NCI-H526 treated with DMSO at 0.1 percent for 48 hours (cell line): ENCODE results near the gene OSER1.
"Not testable (repeated sequence)": the region's sequence is repeated elsewhere in the genome, so short reads cannot be mapped to it uniquely, and the experiment has no call there.

ENCODE experiments used
- DNase-seq: peaks from one replicate; lab custom pipeline; 2025; lab: John Stamatoyannopoulos, UW

Gene OSER1

DNA sequence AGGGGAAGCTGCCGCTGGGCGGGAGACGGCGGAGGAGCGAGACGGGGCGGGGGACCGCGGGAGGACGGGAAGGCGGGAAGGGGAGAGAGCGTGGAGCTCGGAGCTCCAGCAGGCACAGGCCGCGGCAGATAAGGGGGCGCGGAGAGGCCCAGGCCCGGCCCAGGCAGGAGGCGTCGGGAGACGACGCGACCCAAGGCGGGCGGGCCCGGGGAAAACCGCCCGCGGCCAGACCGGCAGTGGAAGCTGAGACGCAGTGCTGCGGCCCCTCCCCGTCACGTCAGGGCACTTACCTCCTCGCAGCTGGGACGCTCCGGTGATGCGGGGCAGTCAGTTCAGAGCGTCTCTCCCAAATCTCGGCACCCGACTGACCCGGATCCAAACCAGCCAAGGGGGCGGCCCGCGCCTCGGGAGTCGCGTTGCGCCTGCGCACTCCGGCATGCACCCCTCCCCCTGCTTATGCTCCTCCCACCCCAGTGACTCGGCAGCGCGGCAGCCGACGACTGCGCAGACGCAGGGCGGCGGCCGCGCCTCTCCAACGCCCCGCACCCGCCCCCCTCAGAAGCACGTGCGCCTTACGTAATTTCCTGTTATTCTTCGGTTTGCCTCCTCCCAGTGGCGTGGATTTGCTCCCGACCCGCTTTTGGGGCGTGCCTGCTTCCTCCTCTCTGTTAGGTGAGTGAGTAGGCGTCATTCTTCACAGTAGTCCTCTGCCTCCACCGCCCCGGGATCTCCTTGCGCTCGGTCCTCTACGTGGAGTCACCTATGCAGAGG lies at the start of gene OSER1:
TSS of gene OSER1 (minus strand) at position 366 of the 771 bp plus-strand sequence. CDS start 3,814 bp downstream, outside the sequence.
- DNase-seq: peak; percentile 98

DNA sequence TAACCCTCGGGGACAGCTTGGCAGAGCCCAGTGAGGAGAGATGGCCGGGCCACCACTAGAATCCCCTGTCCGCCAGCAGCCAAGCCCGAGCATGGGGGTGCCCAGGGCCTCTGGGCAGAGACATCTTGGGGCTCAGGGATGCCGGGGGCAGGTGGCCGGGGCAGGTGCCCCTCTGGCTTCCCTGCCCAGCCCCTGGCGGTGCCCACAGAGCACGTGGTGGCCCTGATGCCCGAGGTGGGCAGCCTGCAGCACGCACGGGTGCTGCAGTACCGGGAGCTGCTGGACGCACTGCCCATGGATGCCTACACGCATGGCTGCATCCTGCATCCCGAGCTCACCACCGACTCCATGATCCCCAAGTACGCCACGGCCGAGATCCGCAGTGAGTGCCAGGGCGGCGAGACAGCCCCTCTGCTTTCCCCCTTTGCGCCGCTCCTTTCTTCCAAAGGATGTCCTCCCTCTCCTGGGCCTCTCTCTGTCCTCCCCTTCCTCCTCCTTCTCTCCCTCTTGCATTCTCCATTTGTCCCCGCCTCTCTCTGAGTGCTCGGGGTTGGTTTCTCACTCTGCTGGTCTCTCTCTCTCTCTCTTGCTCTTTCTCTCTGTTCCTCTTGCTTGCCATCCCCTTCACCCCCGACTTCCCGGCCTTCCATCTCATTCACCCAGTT lies 47.8 kb upstream of the OSER1 start:
- DNase-seq: no peak

DNA sequence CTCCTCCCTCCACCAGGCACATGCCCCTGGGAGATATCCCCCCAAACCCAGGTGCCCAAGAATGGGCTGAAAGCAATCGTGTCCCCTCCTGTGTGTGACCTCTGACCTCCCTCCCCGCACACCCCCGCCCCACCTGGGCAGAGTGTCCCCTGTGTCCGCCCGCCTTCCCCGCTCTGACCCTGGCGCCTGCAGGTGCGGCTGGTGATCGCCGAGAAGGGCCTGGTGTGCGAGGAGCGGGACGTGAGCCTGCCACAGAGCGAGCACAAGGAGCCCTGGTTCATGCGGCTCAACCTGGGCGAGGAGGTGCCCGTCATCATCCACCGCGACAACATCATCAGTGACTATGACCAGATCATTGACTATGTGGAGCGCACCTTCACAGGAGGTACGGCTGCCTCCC lies 46.4 kb upstream of the OSER1 start:
- DNase-seq: no peak

DNA sequence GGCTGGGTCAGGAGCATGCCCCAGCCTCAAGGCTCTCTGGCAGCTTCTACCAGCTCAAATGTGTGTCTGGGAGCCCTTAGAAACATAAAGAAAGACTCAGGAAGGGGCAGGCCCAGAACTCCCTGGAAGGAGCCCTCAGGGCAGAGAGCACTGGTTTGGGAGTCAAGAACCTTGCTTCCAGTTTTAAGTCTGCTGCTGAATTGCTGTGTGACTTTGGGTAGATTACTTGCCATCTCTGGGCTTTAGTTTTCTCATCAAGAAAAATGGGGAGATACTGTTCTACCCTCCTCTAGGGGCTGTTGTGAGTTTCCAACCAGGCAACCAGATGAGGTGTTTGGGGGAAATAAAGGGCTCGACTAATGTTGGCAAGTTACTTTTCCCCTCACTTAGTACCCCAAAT lies 45.4 kb upstream of the OSER1 start:
- DNase-seq: no peak

DNA sequence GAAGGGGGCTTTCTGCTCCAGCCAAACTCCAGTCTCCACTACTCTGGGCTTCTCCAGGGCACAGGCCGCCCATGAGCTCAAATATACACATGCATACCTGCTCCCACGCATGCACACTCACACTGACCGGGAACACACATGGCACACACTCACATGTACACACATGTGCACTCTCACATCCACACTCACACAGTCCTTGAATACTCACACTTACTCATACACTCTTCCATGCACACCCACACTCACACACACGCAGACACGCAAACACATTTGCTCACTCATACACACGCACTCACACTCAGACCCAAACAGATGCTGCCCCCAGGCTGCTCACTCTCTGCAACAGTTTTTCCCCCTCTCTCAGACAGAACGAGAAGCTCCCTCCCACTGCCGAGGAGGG lies 43.5 kb upstream of the OSER1 start:
- DNase-seq: no peak

DNA sequence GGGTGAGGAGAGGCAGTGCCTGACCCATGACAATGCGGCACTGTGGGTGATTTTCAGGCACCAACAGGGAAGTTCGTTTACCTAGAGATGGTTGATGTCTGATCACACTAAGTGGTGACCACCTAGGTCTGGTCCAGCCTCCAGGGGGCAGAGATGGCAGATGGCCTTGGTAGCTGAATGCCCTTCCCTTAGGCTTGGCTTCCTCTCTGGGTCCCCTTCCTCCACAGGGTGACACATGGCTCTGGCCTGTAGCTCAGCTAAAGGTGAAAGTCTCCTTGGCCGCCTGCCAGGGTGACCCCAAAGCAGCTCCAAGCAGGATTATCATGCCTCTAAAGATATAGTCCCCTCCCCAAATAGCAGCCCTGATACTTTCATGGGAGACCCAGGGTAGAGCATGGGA lies 43.0 kb upstream of the OSER1 start:
- no peak for DNase-seq

DNA sequence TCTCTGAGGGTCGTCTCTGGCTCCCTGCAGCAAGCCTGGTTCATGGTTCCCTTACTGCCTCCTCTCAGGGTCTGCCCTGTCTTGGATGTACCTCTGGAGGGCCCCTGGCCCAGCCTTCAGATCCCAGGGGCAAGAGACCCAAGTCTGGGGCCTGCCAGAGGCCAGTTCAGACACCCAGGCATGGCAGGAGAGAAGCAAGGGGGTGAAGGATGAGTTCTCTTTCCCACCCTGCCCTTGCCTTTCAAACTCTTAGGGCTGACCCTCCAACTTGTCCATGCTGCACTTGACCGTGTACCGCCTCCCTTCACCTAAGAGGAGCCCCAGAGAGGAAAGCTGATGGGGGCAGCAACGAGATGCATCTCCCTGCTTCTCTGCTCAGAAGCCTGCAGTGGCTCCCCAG lies 40.7 kb upstream of the OSER1 start:
- no peak for DNase-seq

DNA sequence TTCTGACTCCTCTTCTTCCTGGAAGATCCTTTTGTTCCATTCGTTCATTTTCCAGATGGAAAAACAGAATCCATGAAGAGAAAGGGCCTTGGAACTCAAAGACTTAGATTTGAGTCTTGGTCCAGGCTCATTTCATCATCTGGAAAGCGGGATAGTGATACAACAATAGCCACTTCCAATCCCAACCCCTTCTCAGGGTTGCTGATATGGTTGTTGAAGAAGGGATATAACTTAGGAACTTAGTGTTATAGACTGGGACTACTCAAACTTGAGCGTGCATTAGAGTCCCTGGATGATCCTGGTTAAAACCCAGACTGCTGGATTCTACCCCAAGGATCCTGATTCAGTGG lies 37.8 kb upstream of the OSER1 start:
- DNase-seq: no peak

DNA sequence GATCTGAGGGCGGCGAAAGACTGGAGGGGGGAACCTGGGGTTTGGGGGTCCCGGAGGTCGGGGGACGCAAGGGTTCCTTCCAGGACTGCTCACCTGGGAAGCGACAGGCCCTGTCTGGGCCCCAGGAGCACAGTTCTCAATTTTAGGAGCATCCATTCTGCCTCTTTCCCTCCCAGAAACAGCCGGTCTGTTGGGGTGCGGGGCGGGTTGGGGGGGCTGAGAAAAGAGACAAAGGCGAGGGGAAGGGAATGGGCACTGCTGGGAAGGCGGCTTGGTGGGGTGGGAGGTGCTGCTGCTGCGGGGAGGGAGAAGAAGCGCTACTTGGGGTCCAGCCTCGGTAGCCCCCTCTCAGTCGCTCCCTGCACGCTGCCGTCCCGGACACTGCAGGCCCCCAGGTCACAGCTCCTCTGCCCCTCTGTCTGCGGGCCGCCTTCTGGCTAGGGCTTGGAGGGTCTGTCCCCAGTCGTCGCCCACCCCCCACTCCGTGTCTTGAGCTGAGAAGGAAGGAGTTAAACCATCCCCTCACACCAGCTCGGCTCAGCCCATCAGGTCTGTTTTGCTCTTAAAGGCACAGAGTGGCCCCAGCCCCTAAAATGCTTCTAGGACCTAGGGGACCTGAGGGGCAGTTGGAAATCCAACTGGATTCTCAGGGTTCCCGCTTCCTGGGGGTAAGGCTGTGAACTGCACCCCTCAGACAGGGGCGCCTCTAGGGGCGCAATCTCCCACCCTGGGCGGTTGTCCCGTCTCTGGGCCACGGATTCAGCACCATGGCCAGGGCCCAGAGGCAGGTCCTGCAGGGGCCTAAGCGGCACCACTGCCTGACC lies 37.2 kb upstream of the OSER1 start:
- DNase-seq: no peak

DNA sequence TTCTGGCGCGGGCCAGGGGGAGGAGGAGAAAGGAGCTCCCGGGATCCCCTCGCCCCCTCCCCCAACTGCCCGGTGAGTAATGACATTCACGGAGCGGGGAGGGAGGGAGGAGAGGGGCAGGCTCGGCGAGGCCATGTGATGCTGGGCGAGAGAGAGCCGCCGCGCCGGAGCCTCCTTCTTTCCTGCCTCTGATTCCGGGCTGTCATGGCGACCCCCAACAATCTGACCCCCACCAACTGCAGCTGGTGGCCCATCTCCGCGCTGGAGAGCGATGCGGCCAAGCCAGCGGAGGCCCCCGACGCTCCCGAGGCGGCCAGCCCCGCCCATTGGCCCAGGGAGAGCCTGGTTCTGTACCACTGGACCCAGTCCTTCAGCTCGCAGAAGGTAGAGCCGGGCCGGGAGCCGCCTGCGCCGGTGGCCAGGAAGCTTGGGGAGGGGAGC lies 36.6 kb upstream of the OSER1 start, which contains the start of gene GDAP1L1:
TSS of gene GDAP1L1 (plus strand) at position 178 of the 441 bp plus-strand sequence. CDS start at position 205, 27 bp downstream.
- DNase-seq: peak; percentile 40

DNA sequence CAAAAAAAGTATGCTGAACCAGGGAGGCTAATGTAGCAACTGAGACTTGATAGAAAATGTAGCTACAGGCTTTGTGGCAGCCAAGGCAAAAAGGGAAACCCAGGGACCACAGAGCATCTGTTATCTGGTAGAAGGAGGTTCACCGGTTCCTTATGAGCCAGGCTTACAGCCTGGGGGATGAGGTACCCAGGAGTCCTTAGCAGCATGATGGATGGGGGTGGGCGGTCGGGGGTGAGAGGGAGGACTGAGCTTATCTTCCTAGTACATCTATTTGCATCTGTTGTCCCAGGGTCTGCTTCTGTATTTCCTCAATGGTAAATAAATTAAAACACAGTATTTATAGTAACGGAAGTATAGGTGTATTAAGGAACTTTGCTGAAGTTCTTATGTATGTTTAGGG lies 35.4 kb upstream of the OSER1 start:
- no peak for DNase-seq

DNA sequence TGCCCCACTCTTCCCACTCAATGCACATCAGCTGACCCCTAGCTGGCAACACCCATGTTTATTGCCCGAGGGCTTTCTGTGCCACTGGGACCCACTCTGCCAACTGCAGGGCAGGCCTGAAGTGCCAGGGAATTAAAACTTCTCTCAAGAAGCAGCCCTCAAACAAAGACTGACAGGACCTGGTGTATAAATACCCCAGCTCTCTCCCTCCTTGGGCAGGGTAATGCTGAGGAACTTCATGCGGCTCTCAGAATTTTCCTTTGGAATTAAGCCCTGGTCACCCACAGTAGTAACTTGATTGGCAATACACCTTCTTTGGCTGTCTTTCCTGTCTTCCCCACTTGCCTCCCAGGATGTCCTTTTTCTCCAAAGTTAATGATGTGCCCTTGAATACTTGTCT lies 31.2 kb upstream of the OSER1 start:
- no peak for DNase-seq

DNA sequence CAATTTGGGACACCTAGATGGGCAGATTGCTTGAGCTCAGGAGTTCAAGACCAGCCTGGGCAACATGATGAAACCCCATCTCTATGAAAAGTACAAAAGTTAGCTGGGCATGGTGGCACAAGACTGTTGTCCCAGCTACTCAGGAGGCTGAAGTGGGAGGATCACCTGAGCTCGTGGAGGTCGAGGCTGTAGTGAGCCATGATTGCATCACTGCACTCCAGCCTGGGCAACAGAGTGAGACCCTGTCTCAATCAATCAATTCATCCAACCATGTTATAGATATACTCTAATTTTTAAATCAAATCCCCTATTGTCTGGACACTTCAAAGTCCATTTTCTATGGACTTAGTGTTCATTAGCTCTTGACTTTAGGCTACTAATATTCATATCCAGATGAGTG lies 26.3 kb upstream of the OSER1 start:
- DNase-seq: not testable (repeated sequence)

DNA sequence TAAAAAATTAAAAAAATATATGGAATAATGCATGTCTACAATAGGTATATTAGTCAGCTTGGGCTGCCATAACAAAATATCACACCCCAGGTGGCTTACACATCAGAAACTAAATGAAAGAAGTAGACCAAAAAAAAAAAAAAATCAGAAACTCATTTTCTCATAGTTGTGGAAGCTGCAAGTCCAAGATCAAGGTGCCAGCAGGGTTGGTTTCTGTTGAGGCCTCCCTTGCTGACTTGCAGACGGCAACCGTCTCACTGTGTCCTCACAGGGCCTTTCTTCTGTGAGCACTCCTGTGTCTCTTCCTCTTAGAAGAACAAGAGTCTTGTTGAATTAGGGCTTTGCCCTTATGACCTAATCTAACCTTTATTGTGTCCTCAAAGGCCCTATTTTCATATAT lies 25.1 kb upstream of the OSER1 start:
- no peak for DNase-seq

DNA sequence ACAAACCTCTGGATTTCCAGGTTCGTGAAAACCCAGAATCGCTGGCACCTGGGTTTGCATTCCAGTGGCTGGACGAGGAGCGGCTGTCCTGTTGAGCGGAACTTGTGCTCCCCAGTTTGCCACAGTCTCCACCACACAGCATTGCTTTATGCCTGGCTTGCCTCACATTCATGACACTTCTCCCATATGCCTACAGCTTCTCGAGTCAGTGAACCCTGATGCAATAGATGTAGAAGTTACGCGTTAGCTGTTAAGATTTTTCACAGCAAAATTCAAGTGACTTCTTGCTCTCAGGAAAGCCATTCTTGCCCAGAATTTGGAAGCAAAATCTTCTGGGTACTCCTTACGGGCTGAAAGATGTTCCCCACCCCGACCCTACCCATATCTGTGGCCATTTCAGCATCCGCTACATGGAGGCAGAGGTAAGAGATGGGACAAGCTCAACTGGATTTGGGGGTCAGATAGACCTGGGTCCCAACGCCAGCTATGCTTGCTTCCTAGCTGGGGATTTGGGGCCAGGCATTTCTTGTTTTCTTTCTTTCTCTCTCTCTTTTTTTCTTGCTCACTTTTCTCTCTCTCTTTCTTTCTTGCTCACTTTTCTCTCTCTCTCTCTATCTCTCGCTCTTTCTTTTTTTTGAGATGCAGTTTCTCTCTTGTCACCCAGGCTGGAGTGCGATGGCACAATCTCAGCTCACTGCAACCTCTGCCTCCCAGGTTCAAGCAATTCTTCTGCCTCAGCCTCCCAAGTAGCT lies 24.2 kb upstream of the OSER1 start:
- DNase-seq: no peak

DNA sequence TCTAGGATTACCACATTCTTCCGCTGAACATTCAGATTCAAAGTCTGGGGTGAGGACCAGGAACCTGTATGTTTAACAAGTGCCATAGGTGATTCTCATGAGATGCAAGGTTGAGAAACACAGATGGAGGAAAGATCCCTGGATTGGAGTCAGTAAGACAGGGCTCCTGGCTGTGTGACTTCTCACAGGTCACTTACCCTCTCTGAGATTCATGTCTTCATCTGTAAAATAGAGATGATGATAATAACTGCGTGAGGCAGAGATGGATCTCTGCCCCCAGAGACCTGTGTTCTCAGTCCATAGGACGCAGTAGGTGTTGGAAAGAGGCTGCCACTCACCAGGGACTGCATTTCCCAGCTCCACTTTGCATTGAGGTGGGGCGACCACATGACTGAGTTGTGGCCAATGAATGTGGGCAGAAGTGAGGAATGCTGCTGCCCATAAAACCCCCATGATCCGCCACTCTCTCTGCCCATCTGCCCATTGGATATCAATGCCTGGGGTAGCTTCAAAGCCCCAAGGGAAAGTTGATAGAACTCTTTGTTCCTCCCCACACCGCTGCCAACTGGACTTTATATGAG lies 23.0 kb upstream of the OSER1 start:
- no peak for DNase-seq

DNA sequence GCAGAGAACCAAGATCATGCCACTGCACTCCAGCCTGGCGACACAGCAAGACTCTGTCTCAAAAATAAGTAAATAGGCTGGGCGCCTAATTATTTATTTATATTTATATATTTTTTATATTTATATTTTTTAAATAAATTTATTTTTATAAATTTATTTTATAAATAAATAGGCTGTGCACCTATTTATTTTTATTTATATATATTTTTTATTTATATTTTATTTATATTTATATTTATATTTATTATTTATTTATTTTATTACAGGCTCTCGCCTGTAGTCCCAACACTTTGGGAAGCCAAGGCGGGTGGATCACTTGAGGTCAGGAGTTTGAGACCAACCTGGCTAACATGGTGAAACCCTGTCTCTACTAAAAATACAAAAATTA lies 21.9 kb upstream of the OSER1 start:
- not testable (repeated sequence) for DNase-seq

DNA sequence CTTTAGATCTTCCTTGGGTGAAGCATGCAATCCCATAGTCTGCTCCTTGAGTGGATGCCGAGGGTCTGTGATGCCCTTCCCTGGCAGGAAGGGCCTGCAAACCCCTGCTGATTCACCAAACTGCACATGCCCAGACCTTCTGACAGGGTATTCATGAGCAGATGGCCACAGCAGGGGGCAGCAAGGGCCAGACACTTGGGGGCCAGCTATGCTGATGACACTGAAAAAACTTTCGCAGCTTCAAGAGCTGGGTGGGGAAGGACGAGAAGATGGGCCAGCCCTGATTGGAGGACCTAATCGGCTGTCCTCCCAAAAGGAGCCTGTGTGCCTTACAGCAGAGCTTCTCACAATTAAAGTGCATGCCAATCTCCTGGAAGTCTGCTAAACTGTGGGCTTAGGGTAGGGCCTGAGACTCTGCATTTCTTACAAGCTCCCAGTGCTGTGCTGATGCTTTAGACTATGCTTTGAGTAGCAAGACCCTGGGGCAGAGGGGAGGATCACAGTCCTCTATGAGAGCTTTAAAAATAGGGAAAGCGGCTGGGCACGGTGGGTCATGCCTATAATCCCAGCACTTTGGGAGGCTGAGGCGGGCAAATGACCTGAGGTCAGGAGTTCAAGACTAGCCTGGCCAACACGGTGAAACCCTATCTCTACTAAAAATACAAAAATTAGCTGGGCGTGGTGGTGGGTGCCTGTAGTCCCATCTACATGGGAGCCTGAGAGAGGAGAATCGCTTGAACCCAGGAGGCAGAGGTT lies 21.3 kb upstream of the OSER1 start:
- DNase-seq: no peak

DNA sequence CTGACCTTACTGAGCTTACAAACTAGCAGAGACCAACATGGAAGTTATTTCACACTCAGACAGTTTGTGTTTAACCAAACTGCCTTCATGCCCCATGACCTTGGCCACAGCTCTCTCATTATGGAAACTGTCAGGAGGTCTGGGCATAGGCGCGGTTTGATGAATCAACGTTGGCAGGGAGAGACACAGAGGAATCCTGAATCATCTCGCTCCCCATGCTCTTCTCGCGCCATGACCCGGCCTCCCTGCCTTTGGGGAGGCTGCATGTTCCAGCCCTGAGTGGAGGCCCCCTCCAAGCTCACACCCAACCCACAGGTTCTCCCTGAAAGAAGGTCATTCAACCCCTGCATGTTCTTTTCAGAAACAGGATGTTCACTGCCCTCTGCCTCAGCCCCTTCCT lies 20.6 kb upstream of the OSER1 start:
- DNase-seq: no peak

DNA sequence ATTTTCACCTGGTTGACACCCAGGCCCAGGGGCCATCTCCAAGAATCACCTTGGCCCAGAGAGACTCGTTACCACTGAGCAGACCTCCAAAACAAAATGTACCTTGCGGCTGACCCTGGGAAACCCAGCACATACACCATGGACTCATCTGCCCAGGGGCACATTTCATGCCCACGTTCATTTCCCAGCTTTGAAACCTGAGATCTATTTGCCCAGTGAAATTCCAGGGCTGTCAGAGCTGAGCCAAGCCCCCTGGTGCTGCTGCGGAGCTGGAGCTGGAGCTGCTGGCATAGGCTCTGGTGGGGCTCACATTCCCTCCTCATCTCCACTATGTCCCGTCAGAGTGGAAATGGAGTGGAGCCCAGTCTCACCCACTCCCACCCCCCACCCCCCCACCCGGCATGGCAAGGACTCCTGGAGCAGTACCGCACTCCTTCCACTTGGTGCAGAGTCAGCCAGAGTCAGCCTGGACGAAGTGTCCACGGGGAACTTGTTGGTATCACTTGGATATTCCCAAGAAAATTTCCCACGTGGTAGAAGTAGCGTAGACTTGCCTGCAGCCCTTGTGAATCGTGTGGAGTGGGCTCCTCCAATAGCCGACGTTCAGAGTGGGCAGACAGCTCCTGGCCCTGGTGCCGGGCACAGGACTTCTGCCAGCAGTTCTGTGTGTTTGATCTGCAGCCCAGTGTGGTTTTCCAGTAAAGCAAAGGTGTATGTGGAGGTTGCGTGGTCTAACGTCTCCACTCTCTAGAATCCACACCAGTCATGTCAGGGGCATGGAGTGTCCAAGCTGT lies 18.1 kb upstream of the OSER1 start:
- DNase-seq: no peak
